ENCODE results near the gene STARD8.

STARD8 gene

DNA sequence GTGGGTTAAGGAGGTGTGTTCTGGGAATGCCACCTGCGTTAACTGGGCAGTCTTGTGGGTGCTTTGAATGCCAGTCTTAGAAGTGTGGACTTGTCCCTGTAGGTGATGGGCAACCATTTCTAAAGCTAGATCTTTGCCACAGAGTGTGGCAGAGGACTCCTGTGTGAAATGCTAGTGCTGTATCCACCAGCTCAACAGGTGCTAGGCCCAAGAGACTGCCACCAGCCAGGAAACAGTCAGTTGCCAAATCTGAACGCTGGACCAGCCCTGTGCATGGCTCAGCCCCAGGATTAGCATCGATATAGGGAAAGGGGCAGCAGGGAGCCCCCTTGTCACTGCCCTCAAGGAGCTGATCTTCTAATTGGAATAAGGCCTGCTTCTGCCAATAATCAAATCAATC lies 35.3 kb downstream of the STARD8 start:
- TF ChIP-seq POLR2A (IDR thresholded peaks at IDR 0.05; ENCODE audit: extremely low read depth, insufficient read length) (no peak), MYC (IDR thresholded peaks at IDR 0.05; ENCODE audit: low read depth, low read length) (no peak)
- TF ChIP-seq, protein P1, sequence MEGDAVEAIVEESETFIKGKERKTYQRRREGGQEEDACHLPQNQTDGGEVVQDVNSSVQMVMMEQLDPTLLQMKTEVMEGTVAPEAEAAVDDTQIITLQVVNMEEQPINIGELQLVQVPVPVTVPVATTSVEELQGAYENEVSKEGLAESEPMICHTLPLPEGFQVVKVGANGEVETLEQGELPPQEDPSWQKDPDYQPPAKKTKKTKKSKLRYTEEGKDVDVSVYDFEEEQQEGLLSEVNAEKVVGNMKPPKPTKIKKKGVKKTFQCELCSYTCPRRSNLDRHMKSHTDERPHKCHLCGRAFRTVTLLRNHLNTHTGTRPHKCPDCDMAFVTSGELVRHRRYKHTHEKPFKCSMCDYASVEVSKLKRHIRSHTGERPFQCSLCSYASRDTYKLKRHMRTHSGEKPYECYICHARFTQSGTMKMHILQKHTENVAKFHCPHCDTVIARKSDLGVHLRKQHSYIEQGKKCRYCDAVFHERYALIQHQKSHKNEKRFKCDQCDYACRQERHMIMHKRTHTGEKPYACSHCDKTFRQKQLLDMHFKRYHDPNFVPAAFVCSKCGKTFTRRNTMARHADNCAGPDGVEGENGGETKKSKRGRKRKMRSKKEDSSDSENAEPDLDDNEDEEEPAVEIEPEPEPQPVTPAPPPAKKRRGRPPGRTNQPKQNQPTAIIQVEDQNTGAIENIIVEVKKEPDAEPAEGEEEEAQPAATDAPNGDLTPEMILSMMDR (IDR thresholded peaks at IDR 0.05; ENCODE audit: low read depth, low read length), result no peak
- TF ChIP-seq, protein P2, sequence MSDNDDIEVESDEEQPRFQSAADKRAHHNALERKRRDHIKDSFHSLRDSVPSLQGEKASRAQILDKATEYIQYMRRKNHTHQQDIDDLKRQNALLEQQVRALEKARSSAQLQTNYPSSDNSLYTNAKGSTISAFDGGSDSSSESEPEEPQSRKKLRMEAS (IDR thresholded peaks at IDR 0.05; ENCODE audit: low read depth, low read length), result no peak
- DNase-seq (ENCODE audit: low read depth), result no peak
- no peak overlapping the region for H3K4me3 ChIP-seq (ENCODE audit: low read depth, low read length)

DNA sequence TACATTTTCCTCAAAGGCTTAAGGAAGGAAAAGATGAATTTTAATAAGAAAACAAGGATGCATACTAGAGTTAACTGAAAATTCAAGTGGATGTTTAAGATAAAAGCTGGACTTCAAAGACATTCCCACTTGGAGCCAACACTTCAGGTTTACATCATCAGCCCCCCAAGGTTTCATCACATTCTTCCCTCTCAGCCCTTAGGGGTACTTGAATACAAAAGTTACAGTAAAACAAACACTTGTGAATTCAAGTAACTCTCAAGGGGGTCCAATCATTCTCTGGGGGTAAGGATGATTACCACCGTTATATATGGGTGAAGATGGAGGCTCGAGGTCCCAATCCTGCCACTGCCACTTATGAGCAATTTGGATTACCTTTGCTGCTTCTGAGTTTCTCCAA lies 36.1 kb downstream of the STARD8 start:
- TF ChIP-seq MYC (IDR thresholded peaks at IDR 0.05; ENCODE audit: low read depth, low read length) (no peak), POLR2A (IDR thresholded peaks at IDR 0.05; ENCODE audit: extremely low read depth, insufficient read length) (no peak)
- TF ChIP-seq, protein P2 (IDR thresholded peaks at IDR 0.05; ENCODE audit: low read depth, low read length), result no peak
- TF ChIP-seq, protein P1 (IDR thresholded peaks at IDR 0.05; ENCODE audit: low read depth, low read length), result no peak
- no peak for DNase-seq (ENCODE audit: low read depth)

DNA sequence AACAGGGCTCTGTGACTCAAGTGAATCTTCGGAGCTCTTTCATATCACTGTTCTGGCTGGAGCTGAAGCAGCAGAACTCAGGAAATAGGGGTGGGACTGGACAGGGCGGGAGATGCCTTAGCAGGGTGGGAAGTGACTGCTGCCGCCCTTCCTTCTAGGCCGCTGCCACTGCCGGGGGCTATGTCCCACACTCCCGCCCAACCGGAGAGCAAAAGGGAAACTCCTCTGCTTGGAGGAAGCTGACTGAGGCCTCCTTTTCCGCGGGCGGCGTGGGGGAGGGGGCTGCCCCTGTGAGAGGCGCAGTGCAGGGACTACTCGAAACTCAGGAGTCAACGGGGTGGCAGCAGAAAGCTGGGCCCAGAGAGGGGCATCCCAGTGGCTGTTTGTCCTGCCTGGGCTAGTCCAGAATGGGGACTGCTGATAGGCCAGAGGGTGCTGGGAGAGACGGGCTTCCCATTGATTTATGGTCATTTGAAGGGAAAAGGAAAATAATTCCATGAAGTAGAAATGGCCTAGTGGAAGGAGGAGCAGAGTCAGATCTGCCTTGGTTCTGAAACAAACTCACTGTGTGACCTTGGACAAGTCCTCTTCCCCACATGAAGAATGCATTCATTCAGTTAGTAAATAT lies 36.9 kb downstream of the STARD8 start:
- peak; percentile 91 for DNase-seq (ENCODE audit: low read depth)
- TF ChIP-seq, protein P2 (IDR thresholded peaks at IDR 0.05; ENCODE audit: low read depth, low read length), result no peak
- TF ChIP-seq MYC (IDR thresholded peaks at IDR 0.05; ENCODE audit: low read depth, low read length) (no peak), POLR2A (IDR thresholded peaks at IDR 0.05; ENCODE audit: extremely low read depth, insufficient read length) (no peak)
- TF ChIP-seq, protein P1 (IDR thresholded peaks at IDR 0.05; ENCODE audit: low read depth, low read length), result no peak
- H3K4me3 ChIP-seq (ENCODE audit: low read depth, low read length), result peak overlapping the region; percentile 25

More for the DNA sequence above, 36.1 kb downstream of the STARD8 start:
- H3K4me3 ChIP-seq (ENCODE audit: low read depth, low read length), result no peak overlapping the region

DNA sequence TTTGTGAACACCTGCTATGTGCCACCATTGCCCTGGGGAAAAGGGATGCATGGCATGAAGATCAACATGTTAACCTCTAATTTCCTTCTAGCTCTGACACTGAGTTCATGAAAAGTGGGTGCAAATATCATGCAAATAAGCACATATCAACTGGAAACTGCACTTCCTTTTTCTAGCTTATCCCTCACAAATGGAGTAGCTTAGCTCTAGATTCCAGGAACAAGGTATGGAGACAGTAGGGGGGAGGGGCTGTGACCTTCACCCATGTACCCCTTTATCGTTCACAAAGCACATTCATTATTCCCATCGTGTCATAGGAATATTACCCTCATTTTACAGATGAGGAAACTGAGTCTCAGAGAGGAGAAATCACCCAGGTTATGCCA lies 37.4 kb downstream of the STARD8 start:
- peak; percentile 35 for DNase-seq (ENCODE audit: low read depth)
- H3K4me3 ChIP-seq (ENCODE audit: low read depth, low read length), result peak overlapping the region; percentile 4
- TF ChIP-seq MYC (IDR thresholded peaks at IDR 0.05; ENCODE audit: low read depth, low read length), result no peak
- TF ChIP-seq, protein P2 (IDR thresholded peaks at IDR 0.05; ENCODE audit: low read depth, low read length), result no peak
- TF ChIP-seq POLR2A (IDR thresholded peaks at IDR 0.05; ENCODE audit: extremely low read depth, insufficient read length), result no peak
- TF ChIP-seq, protein P1 (IDR thresholded peaks at IDR 0.05; ENCODE audit: low read depth, low read length), result no peak

DNA sequence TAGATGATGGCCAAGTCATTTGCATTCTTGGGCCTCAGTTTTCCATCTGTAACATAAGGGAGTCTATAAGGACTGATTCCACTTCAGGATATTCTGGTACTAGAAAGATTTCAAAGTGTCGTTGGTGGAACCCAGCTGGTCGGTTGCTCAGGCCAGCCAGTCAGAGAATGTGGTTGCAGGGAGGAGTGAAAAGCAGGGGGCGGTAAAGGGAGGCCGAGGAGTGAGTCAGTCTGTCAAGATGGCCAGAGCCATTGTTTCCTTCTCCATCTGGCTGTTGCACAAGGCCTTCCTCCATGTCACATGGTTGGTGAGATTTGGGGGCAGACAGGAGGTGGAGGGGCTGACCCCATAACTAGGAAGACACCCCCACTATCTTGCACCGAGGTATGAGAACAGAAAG lies 38.2 kb downstream of the STARD8 start:
- DNase-seq (ENCODE audit: low read depth), result peak; percentile 93
- H3K4me3 ChIP-seq (ENCODE audit: low read depth, low read length), result peak overlapping the region; percentile 62
- no peak for TF ChIP-seq POLR2A (IDR thresholded peaks at IDR 0.05; ENCODE audit: extremely low read depth, insufficient read length)
- peak; percentile 69 for TF ChIP-seq MYC (IDR thresholded peaks at IDR 0.05; ENCODE audit: low read depth, low read length)
- TF ChIP-seq, protein P1 (IDR thresholded peaks at IDR 0.05; ENCODE audit: low read depth, low read length), result peak; percentile 9
- TF ChIP-seq, protein P2 (IDR thresholded peaks at IDR 0.05; ENCODE audit: low read depth, low read length), result peak; percentile 84
